Uterus (tissue), 4 donors: Measurements from ENCODE around the gene LRIG2. TPM values are rescaled to one million over a fixed set of nuclear protein-coding genes. Genes with fewer than 3 reads are reported as not detected.

ENCODE experiments used
- DNase-seq, 2 donors: peaks; one replicate each; pipeline ENCODE4 v3.0.0-alpha.2; 2019 to 2020
- H3K27ac ChIP-seq, 2 donors: fragments of 200-600 bp; sonication (generic); 1 replicate in 1 of 2; 2 replicates in 1 of 2; pipeline ENCODE4 v1.5.1; 2016 to 2018
- H3K27me3 ChIP-seq, 2 donors: fragments of 200-600 bp; sonication (generic); one replicate each; pipeline ENCODE4 v1.5.1; 2018 to 2019; ENCODE audit warnings: control low read depth in 1 of 2
- H3K36me3 ChIP-seq, 2 donors: fragments of 200-600 bp; sonication (generic); one replicate each; pipeline ENCODE4 v1.5.1; 2019; ENCODE audit warnings: control low read depth in 1 of 2
- H3K4me1 ChIP-seq, 2 donors: fragments of 200-600 bp; sonication (generic); one replicate each; pipeline ENCODE4 v1.5.1; 2018 to 2019; ENCODE audit warnings: control low read depth in 1 of 2
- H3K4me3 ChIP-seq, 2 donors: fragments of 200-600 bp; sonication (generic); 1 replicate in 1 of 2; 2 replicates in 1 of 2; pipeline ENCODE4 v1.5.1; 2018 to 2019; ENCODE audit warnings: mild to moderate bottlenecking in 1 of 2
- H3K9me3 ChIP-seq, 2 donors: fragments of 200-600 bp; sonication (generic); one replicate each; pipeline ENCODE4 v1.5.1; 2019; ENCODE audit warnings: control low read depth in 1 of 2
- CTCF ChIP-seq, 4 experiments: fragments of 200-600 bp in 2 of 4; fragments of 450-650 bp in 2 of 4; sonication (generic) in 2 of 4; IDR thresholded peaks; one replicate each; pipeline ENCODE4 v1.5.1; 2016 to 2019; ENCODE audit warnings: antibody characterized with exemption in 4 of 4, mild to moderate bottlenecking in 2 of 4, moderate library complexity in 1 of 4
- POLR2A ChIP-seq, 2 donors: fragments of 450-650 bp; IDR thresholded peaks; one replicate each; pipeline ENCODE4 v1.6.1; 2016; ENCODE audit warnings: antibody characterized with exemption in 2 of 2, mild to moderate bottlenecking in 1 of 2, moderate library complexity in 1 of 2
- intact Hi-C: fragments of 100-400 bp; cut with DNase I; formaldehyde crosslinking; loops from one replicate; pipeline ENCODE4 v1.15.1; 2023; ENCODE audit warnings: low total_unique reads
- total RNA-seq, 4 donors: library from RNA; depleted of rRNA in 3 of 4; stranded (reverse); fragments of >200 nt in 3 of 4; gene quantifications; one replicate each; pipeline versions ENCODE4 v1.1.0 to v1.2.4, GENCODE V29; 2014 to 2023
- donor health status: DM: yes; HTN: yes; CAD: no.

Gene LRIG2
- total RNA-seq, 4 donors from 2014 or later, result 7.2 to 55.8 (median 26.5) TPM

DNA sequence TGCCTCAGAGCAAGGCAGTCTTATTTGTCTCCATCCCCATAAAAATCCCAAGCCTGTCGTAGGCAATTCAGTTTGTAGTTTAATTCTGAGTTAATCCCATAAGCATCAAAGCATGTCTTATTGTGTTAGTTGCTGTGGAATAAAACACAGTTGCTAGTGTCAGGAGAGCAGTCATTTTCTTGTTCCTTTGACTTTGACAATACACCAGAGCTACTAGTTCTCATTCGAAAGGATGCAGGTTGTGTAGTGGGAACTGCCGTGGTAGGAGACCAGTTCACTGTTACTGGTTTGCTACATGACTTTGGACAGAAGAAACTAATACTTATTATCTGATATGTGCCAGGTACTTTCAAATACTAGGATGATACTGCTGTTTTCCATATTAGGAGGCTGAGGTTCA is 23.5 kb downstream of the LRIG2 start:
- Histone ChIP-seq H3K4me3 (no peak overlapping the region), H3K36me3 (no peaks in the 10 kb centered on the region), H3K27ac (no peak overlapping the region), H3K4me1 (no peaks in the 10 kb centered on the region), H3K27me3 (no peaks in the 10 kb centered on the region), H3K9me3 (no peaks in the 10 kb centered on the region)
- intact Hi-C loops, result no loop called here
- no peak for DNase-seq
- TF ChIP-seq CTCF (IDR thresholded peaks at IDR 0.05) (no peak), POLR2A (IDR thresholded peaks at IDR 0.05) (no peak)

- Histone ChIP-seq H3K27me3 (no peaks in the 10 kb centered on the region), H3K4me3 (no peak overlapping the region), H3K9me3 (no peaks in the 10 kb centered on the region), H3K4me1 (no peaks in the 10 kb centered on the region), H3K27ac (no peak overlapping the region), H3K36me3 (no peaks in the 10 kb centered on the region)
- TF ChIP-seq POLR2A (IDR thresholded peaks at IDR 0.05) (no peak), CTCF (IDR thresholded peaks at IDR 0.05) (no peak)
- intact Hi-C loops, result no loop called here
- DNase-seq, result no peak
Observed at GRCh38 chr1:113101588-113101987, 28.6 kb downstream of the LRIG2 start.

DNA sequence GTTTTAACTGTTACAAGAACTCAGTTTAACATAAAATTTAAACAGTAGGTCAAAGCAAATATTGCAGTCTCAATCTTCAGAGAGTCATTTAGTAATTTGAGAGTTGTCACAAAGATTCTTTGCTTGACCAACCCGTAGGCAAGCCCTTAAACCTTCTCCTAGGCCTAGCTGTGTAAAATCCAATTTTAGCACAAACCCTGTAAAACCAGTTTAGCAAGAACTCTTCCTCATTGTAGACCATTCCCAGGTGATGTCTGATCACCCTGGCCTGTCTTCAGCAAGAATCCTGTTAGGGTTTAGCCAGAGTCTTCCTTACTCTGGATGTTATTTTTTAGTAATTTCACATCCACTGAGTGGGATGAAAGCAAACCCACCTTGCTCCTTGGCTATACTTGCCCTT is 30.1 kb downstream of the LRIG2 start:
- TF ChIP-seq CTCF (IDR thresholded peaks at IDR 0.05) (no peak), POLR2A (IDR thresholded peaks at IDR 0.05) (no peak)
- intact Hi-C loops, result no loop called here

DNA sequence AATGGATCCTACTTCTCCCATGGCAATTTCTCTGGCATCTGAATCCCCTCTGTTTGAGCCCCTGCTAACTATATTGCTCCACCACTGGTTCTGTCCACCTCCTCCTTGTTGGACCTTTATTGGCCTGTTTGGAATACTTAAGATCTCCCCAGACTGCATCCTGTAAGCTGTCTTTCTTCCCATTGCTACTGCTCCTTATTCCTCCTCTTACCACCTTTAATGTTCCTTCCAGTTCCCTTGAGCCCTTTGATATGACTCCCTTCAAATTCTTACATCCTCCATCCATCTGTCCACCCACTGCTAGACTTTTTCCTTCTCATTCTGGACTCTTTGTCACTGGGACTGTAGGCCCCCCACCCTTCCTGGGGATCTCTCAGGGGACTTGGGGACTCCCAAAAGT is 31.0 kb downstream of the LRIG2 start:
- Histone ChIP-seq H3K4me3 (no peak overlapping the region), H3K4me1 (no peaks in the 10 kb centered on the region), H3K36me3 (no peaks in the 10 kb centered on the region), H3K9me3 (no peaks in the 10 kb centered on the region), H3K27me3 (no peaks in the 10 kb centered on the region), H3K27ac (no peak overlapping the region)
- intact Hi-C loops, result no loop called here
- no peak for DNase-seq
- TF ChIP-seq POLR2A (IDR thresholded peaks at IDR 0.05) (no peak), CTCF (IDR thresholded peaks at IDR 0.05) (no peak)

More for the DNA sequence above, 30.1 kb downstream of the LRIG2 start:
- no peak for DNase-seq
- no peak overlapping the region for H3K4me3 ChIP-seq
- H3K27me3 ChIP-seq, result no peaks in the 10 kb centered on the region
- H3K4me1 ChIP-seq, result no peaks in the 10 kb centered on the region
- H3K27ac ChIP-seq, result no peak overlapping the region
- H3K9me3 ChIP-seq, result no peaks in the 10 kb centered on the region
- no peaks in the 10 kb centered on the region for H3K36me3 ChIP-seq

DNA sequence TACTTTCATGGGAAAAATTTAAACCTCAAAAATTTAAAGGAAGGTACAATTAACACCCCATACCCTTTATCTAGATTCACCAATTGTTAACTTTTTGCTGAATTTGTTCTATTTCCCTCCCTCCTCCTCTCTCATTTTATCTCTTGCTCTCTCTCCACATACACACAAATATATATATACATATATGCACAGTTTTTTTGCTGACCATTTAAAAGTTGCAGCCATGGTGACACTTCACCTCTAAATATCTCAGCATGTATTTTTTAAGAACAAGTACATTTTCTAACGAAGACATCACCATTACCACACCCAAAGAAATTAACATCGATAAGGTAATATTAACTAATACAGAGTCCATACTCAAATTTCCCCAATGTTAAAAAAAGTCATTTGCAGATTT is 33.9 kb downstream of the LRIG2 start:
- no peaks in the 10 kb centered on the region for H3K4me1 ChIP-seq
- H3K36me3 ChIP-seq, result no peaks in the 10 kb centered on the region
- intact Hi-C loops, result no loop called here

More for the DNA sequence above, 33.9 kb downstream of the LRIG2 start:
- Histone ChIP-seq H3K27me3 (no peaks in the 10 kb centered on the region), H3K4me3 (no peak overlapping the region), H3K9me3 (no peaks in the 10 kb centered on the region), H3K27ac (no peak overlapping the region)
- no peak for TF ChIP-seq POLR2A (IDR thresholded peaks at IDR 0.05)
- no peak for TF ChIP-seq CTCF (IDR thresholded peaks at IDR 0.05)
- DNase-seq, result no peak
